GM12878 (cell line): ENCODE results near the gene LSAMP. TPM values are rescaled to one million over a fixed set of nuclear protein-coding genes. Genes with fewer than 3 reads are reported as not detected.

Experiments
- ATAC-seq: fragments of 200-7000 bp; cut with Tn5 transposase; 3 replicates; pipeline ENCODE4 v1.9.1; 2020; ENCODE audit warnings: mild to moderate bottlenecking, moderate library complexity
- BruUV-seq: library from RNA; stranded (reverse); fragments of 400-500 nt; replicated peaks from 2 replicates; lab custom pipeline; 2021; lab: Mats Ljungman, UMichigan
- CTCF ChIA-PET: fragments of 300-600 bp; sonication (Branson Sonifier 250); formaldehyde crosslinking; extraction: SDS; loops from one replicate; lab custom pipeline; 2021; ENCODE audit warnings: inconsistent platforms; lab: Yijun Ruan, JAX
- POLR2A ChIA-PET: fragments of 350-600 bp; formaldehyde crosslinking; extraction: SDS; loops from one replicate; lab custom pipeline; 2021; ENCODE audit warnings: inconsistent platforms; lab: Charles Lee
- RAD21 ChIA-PET: fragments of 300-600 bp; sonication (Branson Sonifier 250); formaldehyde crosslinking; loops from one replicate; lab custom pipeline; 2023; ENCODE audit warnings: antibody characterized with exemption; ENCODE audit not compliant: unreplicated experiment; lab: Charles Lee
- SMC1A ChIA-PET: fragments of 300-600 bp; sonication (Branson Sonifier 250); formaldehyde crosslinking; loops from one replicate; lab custom pipeline; 2023; ENCODE audit not compliant: unreplicated experiment, uncharacterized antibody; lab: Charles Lee
- DNase-seq: peaks from one replicate; pipeline ENCODE4 v3.0.0-alpha.2; 2011; ENCODE audit warnings: low read depth, low spot score
- FAIRE-seq: peaks from 3 replicates; lab custom pipeline; 2011; peaks lifted over from hg19 to GRCh38; lab: Jason Lieb, UNC
- H2AFZ ChIP-seq: 2 replicates; pipeline ENCODE4 v1.6.0; 2011; ENCODE audit warnings: low read depth, low read length, control low read depth; ENCODE audit not compliant: control insufficient read depth
- H3K27ac ChIP-seq: 2 replicates; pipeline ENCODE4 v1.5.1; 2011; ENCODE audit warnings: control low read depth; ENCODE audit not compliant: control insufficient read depth, insufficient read depth
- H3K27me3 ChIP-seq, 2 experiments: replicated peaks in 1 of 2; 2 replicates each; pipeline versions ENCODE4 v1.6.0 to v1.6.1; 2011; ENCODE audit warnings: low read length in 1 of 2; ENCODE audit not compliant: control insufficient read depth in 2 of 2, insufficient read depth in 2 of 2
- H3K36me3 ChIP-seq, 2 experiments: 2 replicates each; pipeline ENCODE4 v1.5.1; 2011; ENCODE audit warnings: low read length in 1 of 2; ENCODE audit not compliant: control insufficient read depth in 2 of 2, insufficient read depth in 2 of 2
- H3K4me1 ChIP-seq: 2 replicates; pipeline ENCODE4 v1.6.1; 2011; ENCODE audit warnings: mild to moderate bottlenecking, low read length, moderate library complexity, mixed read lengths; ENCODE audit not compliant: control insufficient read depth, insufficient read depth
- H3K4me2 ChIP-seq: 2 replicates; pipeline ENCODE4 v1.6.0; 2011; ENCODE audit warnings: control low read depth; ENCODE audit not compliant: control insufficient read depth, insufficient read depth
- H3K4me3 ChIP-seq: fragments of 200-600 bp; sonication (generic); 2 replicates; pipeline ENCODE4 v1.5.1; 2016
- H3K79me2 ChIP-seq: 2 replicates; pipeline ENCODE4 v1.6.0; 2011; ENCODE audit warnings: low read length; ENCODE audit not compliant: control insufficient read depth, insufficient read depth
- H3K9ac ChIP-seq: 2 replicates; pipeline ENCODE4 v1.8.0; 2011; ENCODE audit warnings: low read length, control low read depth, mixed read lengths; ENCODE audit not compliant: control insufficient read depth, insufficient read depth
- H3K9me3 ChIP-seq: replicated peaks from 3 replicates; pipeline ENCODE4 v1.5.1; 2011; ENCODE audit warnings: mild to moderate bottlenecking, low read length; ENCODE audit not compliant: control insufficient read depth, insufficient read depth
- H4K20me1 ChIP-seq: 2 replicates; pipeline ENCODE4 v1.6.0; 2011; ENCODE audit not compliant: control insufficient read depth, insufficient read depth
- BCL3 ChIP-seq: IDR thresholded peaks from 2 replicates; pipeline ENCODE4 v1.6.1; 2011; ENCODE audit warnings: borderline replicate concordance, low read depth, mild to moderate bottlenecking, moderate library complexity, low read length; ENCODE audit not compliant: insufficient read depth, poor library complexity, severe bottlenecking
- CREB1 ChIP-seq: IDR thresholded peaks from 2 replicates; pipeline ENCODE4 v1.6.1; 2012; ENCODE audit warnings: low read depth, mild to moderate bottlenecking, inconsistent platforms
- EP300 ChIP-seq, 2 experiments: fragments of 150-350 bp in 1 of 2; IDR thresholded peaks; 2 replicates each; pipeline ENCODE4 v1.6.1; 2011 to 2012; ENCODE audit warnings: low read depth in 2 of 2, low read length in 2 of 2, borderline replicate concordance in 1 of 2, improper control_type of control experiment in 1 of 2, inconsistent platforms in 1 of 2; ENCODE audit not compliant: control insufficient read depth in 1 of 2
- FOS ChIP-seq: IDR thresholded peaks from 3 replicates; pipeline ENCODE4 v1.6.1; 2011; ENCODE audit warnings: borderline replicate concordance; ENCODE audit not compliant: insufficient read length; ENCODE audit errors: extremely low read depth
- IRF4 ChIP-seq: IDR thresholded peaks from 2 replicates; pipeline ENCODE4 v1.6.1; 2011; ENCODE audit warnings: low read depth, low read length
- PBX3 ChIP-seq: IDR thresholded peaks from 2 replicates; pipeline ENCODE4 v1.6.1; 2011; ENCODE audit warnings: mild to moderate bottlenecking, low read depth, low read length, moderate library complexity; ENCODE audit not compliant: insufficient replicate concordance
- RBBP5 ChIP-seq: fragments of 200-600 bp; sonication (generic); conservative IDR thresholded peaks from 2 replicates; pipeline ENCODE4 v1.6.1; 2016
- WGBS: methylation state at CpG from one replicate; pipeline ENCODE4 v1.1.6; 2016; ENCODE audit warnings: low lambda C conversion rate; ENCODE audit not compliant: insufficient replicate concordance, insufficient coverage; ENCODE audit errors: missing lambda C conversion rate; 5-methylcytosine and 5-hydroxymethylcytosine counted together
- in situ Hi-C: fragments of 300-500 bp; cut with MboI; formaldehyde crosslinking; loops from 9 replicates; pipeline ENCODE4 v1.14.3; 2018; ENCODE audit warnings: mixed read lengths
- intact Hi-C: fragments of 100-400 bp; cut with micrococcal nuclease; formaldehyde crosslinking; loops from one replicate; pipeline ENCODE4 v1.14.2; 2022; ENCODE audit not compliant: unreplicated experiment
- polyA plus RNA-seq, 11 experiments: library from polyadenylated mRNA; depleted of rRNA in 4 of 11; unstranded in 6 of 11; stranded (reverse) in 5 of 11; fragments of >200 nt; fragmentation: Nextera tagmentation in 4 of 11; fragmentation: Illumina TruSeq in 1 of 11; extraction: Ambion mirVana in 4 of 11; extraction: Trizol in 1 of 11; gene quantifications; 1 replicate in 1 of 11; 2 replicates in 10 of 11; pipeline versions ENCODE4 v1.2.1 to v1.2.3, GENCODE V29; 2011 to 2016; ENCODE audit warnings: inconsistent platforms in 2 of 11, missing spikeins in 2 of 11, low read depth in 1 of 11
- total RNA-seq, 4 experiments: library from RNA; depleted of rRNA in 3 of 4; stranded (reverse); fragments of >200 nt in 3 of 4; fragmentation: Illumina TruSeq in 1 of 4; extraction: Trizol in 1 of 4; gene quantifications; 2 replicates each; pipeline versions ENCODE4 v1.2.1 to v1.2.3, GENCODE V29; 2013 to 2021

LSAMP gene
- total and polyA plus RNA-seq, 10 of the 15 experiments (the other 5 are each of a cell fraction or from before 2014, with no cell fraction given), result 2.0 to 12.7 (median 6.5) TPM

- ChIA-PET CTCF (interaction anchor here (1.1 to 1.2 kb wide), 2 partner anchors 10 to 619 kb away, joined by 3 to 4 read pairs; no protein-coding TSS in a partner anchor), RAD21 (no interaction called here), SMC1A (no interaction called here), POLR2A (no interaction called here)
- no peaks in the 10 kb centered on the region for H4K20me1 ChIP-seq
- DNase-seq (no peak), FAIRE-seq (no peak), ATAC-seq (no peak)
- H3K36me3 ChIP-seq, result no peaks in the 10 kb centered on the region
- H3K27me3 ChIP-seq, result no peaks in the 10 kb centered on the region; a peak in 1 of 4 replicates
- no peaks in the 10 kb centered on the region for H3K4me1 ChIP-seq
- no peaks in the 10 kb centered on the region for H3K79me2 ChIP-seq
- H3K9me3 ChIP-seq, result no peaks in the 10 kb centered on the region
- BruUV-seq, result no TSS peak
- H2AFZ ChIP-seq, result no peak overlapping the region
- in situ Hi-C loops, result no loop called here
- no peak overlapping the region for H3K9ac ChIP-seq
- H3K4me2 ChIP-seq, result no peak overlapping the region
- TF ChIP-seq RBBP5 (no peak), IRF4 (no peak), CREB1 (no peak), EP300 (IDR thresholded peaks at IDR 0.05; ENCODE audit: borderline replicate concordance in 1 of 2, control insufficient read depth in 1 of 2, low read depth in 2 of 2, low read length in 2 of 2) (no peak), BCL3 (no peak), FOS (no peak), PBX3 (no peak)
- WGBS, result 29% methylated on average over 3 of the region's 3 CpGs
- H3K27ac ChIP-seq, result no peak overlapping the region
- intact Hi-C loops, result no loop called here
- H3K4me3 ChIP-seq, result no peak overlapping the region
Observed at GRCh38 chr3:115899535-115899934, 545.8 kb downstream of the LSAMP start.
